ENCODE measurements around the gene KRTAP19-1.

GRCh38 chr21:30491963-30492428 is 11.8 kb upstream of the KRTAP19-1 start, which contains the start of gene KRTAP19-3:
- TF ChIP-seq POLR2A (IDR thresholded peaks at IDR 0.05; ENCODE audit: low read depth, low read length) (no peak), POLR2AphosphoS5 (IDR thresholded peaks at IDR 0.05; ENCODE audit: low read depth, low read length) (no peak), TAF1 (IDR thresholded peaks at IDR 0.05; ENCODE audit: borderline replicate concordance, low read depth, low read length) (no peak)
